SK-N-SH (cell line): ENCODE measurements around the gene KNDC1. TPM values are rescaled to one million over a fixed set of nuclear protein-coding genes. Genes with fewer than 3 reads are reported as not detected.

Source experiments
- CTCF ChIA-PET: fragments of 300-600, 350-600 bp; formaldehyde crosslinking; extraction: SDS; loops from one replicate; lab custom pipeline; 2021; lab: Yijun Ruan, JAX
- POLR2A ChIA-PET: fragments of 350-600 bp; sonication (Branson Sonifier 250); formaldehyde crosslinking; extraction: SDS; loops from one replicate; lab custom pipeline; 2020; ENCODE audit warnings: antibody characterized with exemption, inconsistent platforms; lab: Yijun Ruan, JAX
- DNase-seq: peaks from one replicate; pipeline ENCODE4 v3.0.0; 2012
- H2AFZ ChIP-seq: fragments of 200-600 bp; sonication (generic); 2 replicates; pipeline ENCODE4 v1.8.1; 2016; ENCODE audit warnings: antibody characterized with exemption, mild to moderate bottlenecking, low read depth
- H3F3A ChIP-seq: fragments of 200-600 bp; sonication (generic); replicated peaks from 2 replicates; pipeline ENCODE3; 2016; ENCODE audit warnings: antibody characterized with exemption, mild to moderate bottlenecking; ENCODE audit not compliant: insufficient read depth
- H3K27ac ChIP-seq, 2 experiments: fragments of 200-500 bp in 1 of 2; fragments of 200-600 bp in 1 of 2; sonication (Bioruptor generic) in 1 of 2; sonication (generic), shearing (Covaris generic) in 1 of 2; 2 replicates each; pipeline versions ENCODE4 v1.5.1 to v1.6.1; 2014 to 2016; ENCODE audit warnings: low read depth in 2 of 2, inconsistent platforms in 1 of 2, low read length in 1 of 2, mild to moderate bottlenecking in 1 of 2, mixed read lengths in 1 of 2
- H3K27me3 ChIP-seq: fragments of 200-600 bp; sonication (generic), shearing (Covaris generic); 2 replicates; pipeline ENCODE4 v1.6.1; 2016; ENCODE audit warnings: mixed run types; ENCODE audit not compliant: insufficient read depth
- H3K36me3 ChIP-seq, 2 experiments: fragments of 200-500 bp in 1 of 2; fragments of 200-600 bp in 1 of 2; sonication (Bioruptor generic) in 1 of 2; sonication (generic) in 1 of 2; replicated peaks in 1 of 2; 2 replicates each; pipeline versions ENCODE3 to v1.5.1; 2014 to 2016; ENCODE audit warnings: low read length in 1 of 2, mild to moderate bottlenecking in 1 of 2; ENCODE audit not compliant: insufficient read depth in 2 of 2, control insufficient read depth in 1 of 2
- H3K4me1 ChIP-seq, 2 experiments: fragments of 200-500 bp in 1 of 2; fragments of 200-600 bp in 1 of 2; sonication (Bioruptor generic) in 1 of 2; sonication (generic), shearing (Covaris generic) in 1 of 2; 2 replicates each; pipeline versions ENCODE4 v1.5.1 to v1.6.1; 2014 to 2016; ENCODE audit warnings: low read depth in 1 of 2, low read length in 1 of 2, mixed run types in 1 of 2; ENCODE audit not compliant: insufficient read depth in 2 of 2, control insufficient read depth in 1 of 2
- H3K4me2 ChIP-seq: fragments of 200-600 bp; sonication (generic), shearing (Covaris generic); 2 replicates; pipeline ENCODE4 v1.6.1; 2017; ENCODE audit warnings: mixed run types
- H3K4me3 ChIP-seq, 2 experiments: fragments of 200-500 bp in 1 of 2; fragments of 200-600 bp in 1 of 2; sonication (Bioruptor generic) in 1 of 2; sonication (generic), shearing (Covaris generic) in 1 of 2; 2 replicates each; pipeline versions ENCODE4 v1.5.1 to v1.8.1; 2014 to 2016; ENCODE audit warnings: low read depth in 2 of 2, inconsistent platforms in 1 of 2, low read length in 1 of 2, mild to moderate bottlenecking in 1 of 2, mixed read lengths in 1 of 2, moderate library complexity in 1 of 2
- H3K79me2 ChIP-seq: fragments of 200-600 bp; sonication (generic); 2 replicates; pipeline ENCODE4 v1.8.1; 2017; ENCODE audit warnings: mild to moderate bottlenecking; ENCODE audit not compliant: insufficient read depth
- H3K9ac ChIP-seq: fragments of 200-600 bp; sonication (generic); 2 replicates; pipeline ENCODE4 v1.6.1; 2017; ENCODE audit warnings: mixed run types
- H3K9me2 ChIP-seq: fragments of 200-600 bp; sonication (generic); 2 replicates; pipeline ENCODE4 v1.6.1; 2017; ENCODE audit warnings: mixed run types
- H3K9me3 ChIP-seq: fragments of 200-600 bp; sonication (generic); 2 replicates; pipeline ENCODE4 v1.6.1; 2017; ENCODE audit warnings: mixed run types, mild to moderate bottlenecking, moderate library complexity
- H4K20me1 ChIP-seq: fragments of 200-600 bp; sonication (generic); 2 replicates; pipeline ENCODE4 v1.6.1; 2017; ENCODE audit warnings: mild to moderate bottlenecking, mixed run types; ENCODE audit not compliant: insufficient read depth
- CTCF ChIP-seq: fragments of 200-600 bp; sonication (generic); IDR thresholded peaks from 2 replicates; pipeline ENCODE4 v1.6.1; 2017; ENCODE audit warnings: antibody characterized with exemption, mild to moderate bottlenecking, moderate library complexity
- EP300 ChIP-seq, 2 experiments: IDR thresholded peaks; 2 replicates each; pipeline versions ENCODE4 v1.4.0 to v1.6.1; 2012; ENCODE audit warnings: borderline replicate concordance in 1 of 2, low read depth in 1 of 2, low read length in 1 of 2
- GABPA ChIP-seq: IDR thresholded peaks from 2 replicates; pipeline ENCODE4 v1.4.0; 2012; ENCODE audit warnings: low read depth, mild to moderate bottlenecking
- GATA2 ChIP-seq: sonication (generic); formaldehyde crosslinking; IDR thresholded peaks from 2 replicates; pipeline ENCODE4 v1.5.0; 2020; ENCODE audit warnings: mild to moderate bottlenecking, missing genetic modification reagents
- MEF2A ChIP-seq: IDR thresholded peaks from 2 replicates; pipeline ENCODE4 v1.4.0; 2012; ENCODE audit warnings: low read depth, borderline replicate concordance
- MXI1 ChIP-seq: IDR thresholded peaks from 2 replicates; pipeline ENCODE4 v1.6.1; 2012; ENCODE audit warnings: mild to moderate bottlenecking, low read depth, low read length, improper control_type of control experiment
- POLR2AphosphoS5 ChIP-seq: IDR thresholded peaks from 2 replicates; pipeline ENCODE4 v1.6.1; 2012; ENCODE audit warnings: low read depth, low read length
- RAD21 ChIP-seq: IDR thresholded peaks from 2 replicates; pipeline ENCODE4 v1.6.1; 2012; ENCODE audit warnings: mild to moderate bottlenecking, low read length
- RCOR1 ChIP-seq: fragments of 150-350 bp; IDR thresholded peaks from 2 replicates; pipeline ENCODE4 v1.6.1; 2017; ENCODE audit warnings: antibody characterized with exemption, low read length
- RFX5 ChIP-seq: IDR thresholded peaks from 2 replicates; pipeline ENCODE4 v1.6.1; 2012; ENCODE audit warnings: mild to moderate bottlenecking, improper control_type of control experiment, low read length
- SMC3 ChIP-seq: IDR thresholded peaks from 2 replicates; pipeline ENCODE4 v1.6.1; 2012; ENCODE audit warnings: low read depth, low read length, improper control_type of control experiment
- TCF12 ChIP-seq: IDR thresholded peaks from 2 replicates; pipeline ENCODE4 v1.4.0; 2012
- TEAD4 ChIP-seq: IDR thresholded peaks from 2 replicates; pipeline ENCODE4 v1.4.0; 2012; ENCODE audit warnings: mild to moderate bottlenecking, borderline replicate concordance; ENCODE audit not compliant: insufficient read depth
- USF1 ChIP-seq: IDR thresholded peaks from 2 replicates; pipeline ENCODE4 v1.4.0; 2012; ENCODE audit warnings: low read depth, borderline replicate concordance
- WGBS: methylation state at CpG from one replicate; pipeline ENCODE4 v1.1.6; 2017; ENCODE audit warnings: low lambda C conversion rate; 5-methylcytosine and 5-hydroxymethylcytosine counted together
- polyA plus RNA-seq, 3 experiments: library from polyadenylated mRNA; depleted of rRNA; stranded (reverse); fragments of >200 nt; gene quantifications; 2 replicates each; pipeline ENCODE4 v1.2.3, GENCODE V29; 2012

Gene KNDC1
- polyA plus RNA-seq, 1 of the 3 experiments (the other 2 are of a cell fraction): 1.4 TPM

GRCh38 chr10:133241501-133242205 lies 81.6 kb downstream of the KNDC1 start:
- WGBS: 70% methylated on average over 14 of the region's 25 CpGs
- H3K79me2 ChIP-seq: no peaks in the 10 kb centered on the region
- no peak overlapping the region for H3K4me3 ChIP-seq
- no peaks in the 10 kb centered on the region for H3K9me3 ChIP-seq
- CTCF ChIA-PET: no interaction called here
- H3K27me3 ChIP-seq: peaks cover 26% of the 10 kb centered on the region
- TF ChIP-seq GABPA: no peak
- TF ChIP-seq CTCF: no peak
- no peak for TF ChIP-seq MXI1
- DNase-seq: no peak
- H3F3A ChIP-seq: no peaks in the 10 kb centered on the region
- no peaks in the 10 kb centered on the region for H4K20me1 ChIP-seq
- no peak overlapping the region for H3K4me2 ChIP-seq
- H3K9me2 ChIP-seq: no peaks in the 10 kb centered on the region
- H3K9ac ChIP-seq: no peak overlapping the region
- no peak overlapping the region for H2AFZ ChIP-seq
- no peaks in the 10 kb centered on the region for H3K4me1 ChIP-seq
- POLR2A ChIA-PET: no interaction called here
- no peak overlapping the region for H3K27ac ChIP-seq
- H3K36me3 ChIP-seq: no peaks in the 10 kb centered on the region

GRCh38 chr10:133242611-133243356 lies 82.8 kb downstream of the KNDC1 start:
- Histone ChIP-seq H3K4me2 (no peak overlapping the region), H3K9me3 (no peaks in the 10 kb centered on the region), H3K27ac (no peak overlapping the region), H3K79me2 (no peaks in the 10 kb centered on the region), H3F3A (no peaks in the 10 kb centered on the region), H3K9me2 (no peaks in the 10 kb centered on the region), H3K9ac (no peak overlapping the region), H3K36me3 (no peaks in the 10 kb centered on the region), H2AFZ (no peak overlapping the region), H4K20me1 (no peaks in the 10 kb centered on the region), H3K27me3 (peaks cover 15% of the 10 kb centered on the region), H3K4me3 (no peak overlapping the region), H3K4me1 (no peaks in the 10 kb centered on the region)
- CTCF ChIA-PET: no interaction called here
- no peak for DNase-seq
- POLR2A ChIA-PET: no interaction called here
- TF ChIP-seq GATA2 (CRISPR knock-in tag): no peak
- peak; percentile 36; the same call in 1 of the 2 replicates for TF ChIP-seq USF1
- TF ChIP-seq TCF12: no peak
- 68% methylated on average over 26 of the region's 27 CpGs for WGBS

DNA sequence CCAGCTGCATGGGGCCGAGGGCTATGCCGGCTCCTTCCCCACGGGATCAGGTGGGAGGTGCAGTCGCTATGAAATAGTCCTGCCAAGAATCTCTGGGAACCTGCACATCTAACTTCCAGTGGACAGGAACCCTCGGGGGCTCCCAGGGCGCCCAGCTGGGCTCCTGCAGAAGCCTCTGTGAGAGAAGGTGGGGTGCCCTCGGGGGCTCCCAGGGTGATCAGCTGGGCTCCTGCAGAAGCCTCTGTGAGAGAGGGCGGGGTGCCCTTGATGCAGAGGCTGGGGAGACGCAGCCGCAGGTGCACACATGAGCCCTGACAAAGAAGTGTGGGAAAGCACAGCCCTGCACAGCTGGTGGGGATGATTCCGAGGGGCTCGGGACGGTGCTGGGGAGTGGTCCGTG lies 83.6 kb downstream of the KNDC1 start:
- peaks cover 7% of the 10 kb centered on the region; the same call in 1 of the 2 replicates for H3K27me3 ChIP-seq
- no peak overlapping the region for H3K4me3 ChIP-seq
- no peaks in the 10 kb centered on the region for H3F3A ChIP-seq
- WGBS: 48% methylated on average over 9 of the region's 14 CpGs
- H2AFZ ChIP-seq: no peak overlapping the region
- no peaks in the 10 kb centered on the region for H4K20me1 ChIP-seq
- no peak overlapping the region for H3K9ac ChIP-seq
- POLR2A ChIA-PET: no interaction called here
- no peaks in the 10 kb centered on the region for H3K4me1 ChIP-seq
- no peaks in the 10 kb centered on the region for H3K79me2 ChIP-seq
- H3K4me2 ChIP-seq: no peak overlapping the region
- H3K36me3 ChIP-seq: no peaks in the 10 kb centered on the region
- no peaks in the 10 kb centered on the region for H3K9me3 ChIP-seq
- TF ChIP-seq TEAD4 (no peak), RFX5 (no peak), MEF2A (no peak), RAD21 (no peak), EP300 (IDR thresholded peaks at IDR 0.05; ENCODE audit: borderline replicate concordance in 1 of 2, low read depth in 1 of 2, low read length in 1 of 2) (no peak), POLR2AphosphoS5 (no peak), RCOR1 (no peak), SMC3 (no peak)
- no peak for DNase-seq
- CTCF ChIA-PET: interaction anchor here (0.7 kb wide), 1 partner anchor 248 kb away, joined by 3 read pairs; no protein-coding TSS in a partner anchor
- H3K9me2 ChIP-seq: no peaks in the 10 kb centered on the region
- H3K27ac ChIP-seq: no peak overlapping the region
